Panc1 (cell line): ENCODE data around the gene CBY2. TPM values are rescaled to one million over a fixed set of nuclear protein-coding genes. Genes with fewer than 3 reads are reported as not detected.

ENCODE experiments used
- ATAC-seq: fragments of 200-7000 bp; cut with Tn5 transposase; 2 replicates; pipeline ENCODE4 v1.9.1; 2020; ENCODE audit warnings: mild to moderate bottlenecking, moderate library complexity
- BruUV-seq: library from RNA; stranded (reverse); fragments of 400-500 nt; replicated peaks from 2 replicates; lab custom pipeline; 2021; lab: Mats Ljungman, UMichigan
- CTCF ChIA-PET: fragments of 300-600 bp; sonication (Branson Sonifier 250); formaldehyde crosslinking; loops from one replicate; lab custom pipeline; 2022; ENCODE audit warnings: antibody characterized with exemption; lab: Charles Lee
- POLR2A ChIA-PET: fragments of 300-600 bp; sonication (Branson Sonifier 250); formaldehyde crosslinking; loops from one replicate; lab custom pipeline; 2022; ENCODE audit warnings: antibody characterized with exemption; lab: Charles Lee
- DNase-seq: peaks from one replicate; pipeline ENCODE4 v3.0.0-alpha.2; 2010; ENCODE audit warnings: low read depth, low spot score
- H3K27ac ChIP-seq: 2 replicates; pipeline ENCODE4 v1.5.1; 2011; ENCODE audit warnings: mild to moderate bottlenecking, low read length, inconsistent platforms
- H3K27me3 ChIP-seq: fragments of 200-500 bp; sonication (Bioruptor generic); 2 replicates; pipeline ENCODE4 v1.6.0; 2014; ENCODE audit warnings: low read length, inconsistent platforms; ENCODE audit not compliant: control insufficient read depth, insufficient read depth
- H3K36me3 ChIP-seq: fragments of 200-500 bp; sonication (Bioruptor generic); 2 replicates; pipeline ENCODE4 v1.5.1; 2014; ENCODE audit warnings: inconsistent platforms, mild to moderate bottlenecking, low read length, moderate library complexity; ENCODE audit not compliant: control insufficient read depth, insufficient read depth
- H3K4me1 ChIP-seq: 2 replicates; pipeline ENCODE4 v1.5.1; 2011; ENCODE audit warnings: inconsistent platforms, mild to moderate bottlenecking, low read length, moderate library complexity; ENCODE audit not compliant: control insufficient read depth, insufficient read depth
- H3K4me3 ChIP-seq, 2 experiments: 2 replicates each; pipeline ENCODE4 v1.5.1; 2011 to 2012; ENCODE audit warnings: low read depth in 2 of 2, low read length in 2 of 2, mild to moderate bottlenecking in 2 of 2, inconsistent platforms in 1 of 2, moderate library complexity in 1 of 2
- H3K9me3 ChIP-seq: fragments of 200-500 bp; sonication (Bioruptor generic); 2 replicates; pipeline ENCODE4 v1.5.1; 2014; ENCODE audit warnings: low read depth, mild to moderate bottlenecking, inconsistent platforms, low read length, moderate library complexity; ENCODE audit not compliant: control insufficient read depth, insufficient read depth
- POLR2AphosphoS5 ChIP-seq: IDR thresholded peaks from 2 replicates; pipeline ENCODE4 v1.6.1; 2012; ENCODE audit warnings: mild to moderate bottlenecking, low read depth, low read length, moderate library complexity
- REST ChIP-seq, 2 experiments: IDR thresholded peaks; 2 replicates each; pipeline ENCODE4 v1.6.1; 2011 to 2012; ENCODE audit warnings: low read depth in 2 of 2, control low read depth in 1 of 2, low read length in 1 of 2, mild to moderate bottlenecking in 1 of 2, moderate library complexity in 1 of 2; ENCODE audit not compliant: insufficient read depth in 1 of 2
- SIN3A ChIP-seq: IDR thresholded peaks from 2 replicates; pipeline ENCODE4 v1.6.1; 2012; ENCODE audit warnings: low read depth, mild to moderate bottlenecking, low read length, moderate library complexity, borderline replicate concordance; ENCODE audit not compliant: insufficient read depth
- TCF7L2 ChIP-seq: IDR thresholded peaks from 2 replicates; pipeline ENCODE4 v1.6.1; 2011; ENCODE audit warnings: mild to moderate bottlenecking, low read depth, low read length, inconsistent platforms
- in situ Hi-C: cut with HindIII; loops from 2 replicates; pipeline ENCODE4 v1.10.0; 2016; ENCODE audit warnings: low sequenced_read_pairs, low pct_unique_long_range_greater_than_20kb
- intact Hi-C: fragments of 100-400 bp; cut with micrococcal nuclease; formaldehyde crosslinking; loops from one replicate; pipeline ENCODE4 v1.10.0; 2022; ENCODE audit not compliant: unreplicated experiment
- total RNA-seq: library from RNA; stranded (reverse); gene quantifications from one replicate; pipeline ENCODE4 v1.2.1, GENCODE V29; 2021; ENCODE audit not compliant: unreplicated experiment
- TF ChIP-seq, protein P1 (sequence below): fragments of 450-650 bp; IDR thresholded peaks from 2 replicates; pipeline ENCODE4 v1.5.1; 2017; ENCODE audit warnings: mild to moderate bottlenecking

Gene CBY2
- total RNA-seq, 1 experiment from 2014 or later: not detected

GRCh38 chr13:45763419-45763818, 61.3 kb downstream of the CBY2 start:
- no peak overlapping the region for H3K27ac ChIP-seq
- no peaks in the 10 kb centered on the region for H3K4me1 ChIP-seq
- H3K36me3 ChIP-seq: no peaks in the 10 kb centered on the region
- in situ Hi-C loops: no loop called here
- no peak for DNase-seq
- no peak overlapping the region for H3K4me3 ChIP-seq
- BruUV-seq: no TSS peak
- ATAC-seq: no peak
- POLR2A ChIA-PET: no interaction called here
- CTCF ChIA-PET: no interaction called here
- no peaks in the 10 kb centered on the region for H3K27me3 ChIP-seq
- intact Hi-C loops: no loop called here
- no peaks in the 10 kb centered on the region for H3K9me3 ChIP-seq
- TF ChIP-seq REST (IDR thresholded peaks at IDR 0.05; ENCODE audit: insufficient read depth in 1 of 2, low read depth in 2 of 2, low read length in 1 of 2): no peak
- no peak for TF ChIP-seq TCF7L2
- TF ChIP-seq, protein P1, sequence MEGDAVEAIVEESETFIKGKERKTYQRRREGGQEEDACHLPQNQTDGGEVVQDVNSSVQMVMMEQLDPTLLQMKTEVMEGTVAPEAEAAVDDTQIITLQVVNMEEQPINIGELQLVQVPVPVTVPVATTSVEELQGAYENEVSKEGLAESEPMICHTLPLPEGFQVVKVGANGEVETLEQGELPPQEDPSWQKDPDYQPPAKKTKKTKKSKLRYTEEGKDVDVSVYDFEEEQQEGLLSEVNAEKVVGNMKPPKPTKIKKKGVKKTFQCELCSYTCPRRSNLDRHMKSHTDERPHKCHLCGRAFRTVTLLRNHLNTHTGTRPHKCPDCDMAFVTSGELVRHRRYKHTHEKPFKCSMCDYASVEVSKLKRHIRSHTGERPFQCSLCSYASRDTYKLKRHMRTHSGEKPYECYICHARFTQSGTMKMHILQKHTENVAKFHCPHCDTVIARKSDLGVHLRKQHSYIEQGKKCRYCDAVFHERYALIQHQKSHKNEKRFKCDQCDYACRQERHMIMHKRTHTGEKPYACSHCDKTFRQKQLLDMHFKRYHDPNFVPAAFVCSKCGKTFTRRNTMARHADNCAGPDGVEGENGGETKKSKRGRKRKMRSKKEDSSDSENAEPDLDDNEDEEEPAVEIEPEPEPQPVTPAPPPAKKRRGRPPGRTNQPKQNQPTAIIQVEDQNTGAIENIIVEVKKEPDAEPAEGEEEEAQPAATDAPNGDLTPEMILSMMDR: no peak
- no peak for TF ChIP-seq POLR2AphosphoS5
- no peak for TF ChIP-seq SIN3A

Other genes with a start within 250 kb of the CBY2 start
- gene COG3, start 237.4 kb upstream of the CBY2 start, total RNA-seq: 13.6 TPM
- not detected for gene ERICH6B, start 86.6 kb upstream of the CBY2 start, total RNA-seq
- gene SIAH3, start 149.4 kb downstream of the CBY2 start, total RNA-seq: not detected